22Rv1 (cell line): ENCODE measurements around the gene SLIT3.

Experiments used
- H3K27ac ChIP-seq: fragments of 450-650 bp; 2 replicates; pipeline ENCODE4 v1.5.1; 2017
- ZFX ChIP-seq: fragments of 450-650 bp; IDR thresholded peaks from 2 replicates; pipeline ENCODE4 v1.6.1; 2017; ENCODE audit warnings: antibody characterized with exemption, borderline replicate concordance
- TF ChIP-seq, protein P1 (sequence below): fragments of 450-650 bp; IDR thresholded peaks from 2 replicates; pipeline ENCODE4 v1.5.1; 2017; ENCODE audit warnings: mild to moderate bottlenecking

Gene SLIT3

DNA sequence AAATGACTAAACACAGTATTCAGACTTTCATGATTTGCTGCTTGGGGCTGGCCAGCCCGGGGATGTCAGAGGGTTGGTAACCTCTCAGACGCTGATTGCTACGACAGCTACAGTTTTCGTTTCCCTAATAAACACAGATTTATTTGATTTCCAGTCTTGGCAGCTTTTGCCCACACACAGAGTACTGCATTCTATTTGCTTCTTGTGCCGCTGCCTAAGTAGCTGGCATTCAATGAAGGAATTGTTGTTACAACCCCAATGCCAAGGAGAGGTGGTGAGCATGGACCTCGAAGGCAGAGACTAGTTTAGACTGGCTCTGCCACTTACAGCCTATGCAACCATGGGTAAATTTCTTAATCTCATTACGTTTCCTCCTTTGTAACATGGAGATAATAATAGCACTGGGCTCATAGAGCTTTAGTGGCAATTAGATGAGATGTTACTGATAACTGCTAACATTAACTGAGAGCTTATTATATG is 474.7 kb downstream of the SLIT3 start:
- no peak overlapping the region for H3K27ac ChIP-seq
- TF ChIP-seq, protein P1, sequence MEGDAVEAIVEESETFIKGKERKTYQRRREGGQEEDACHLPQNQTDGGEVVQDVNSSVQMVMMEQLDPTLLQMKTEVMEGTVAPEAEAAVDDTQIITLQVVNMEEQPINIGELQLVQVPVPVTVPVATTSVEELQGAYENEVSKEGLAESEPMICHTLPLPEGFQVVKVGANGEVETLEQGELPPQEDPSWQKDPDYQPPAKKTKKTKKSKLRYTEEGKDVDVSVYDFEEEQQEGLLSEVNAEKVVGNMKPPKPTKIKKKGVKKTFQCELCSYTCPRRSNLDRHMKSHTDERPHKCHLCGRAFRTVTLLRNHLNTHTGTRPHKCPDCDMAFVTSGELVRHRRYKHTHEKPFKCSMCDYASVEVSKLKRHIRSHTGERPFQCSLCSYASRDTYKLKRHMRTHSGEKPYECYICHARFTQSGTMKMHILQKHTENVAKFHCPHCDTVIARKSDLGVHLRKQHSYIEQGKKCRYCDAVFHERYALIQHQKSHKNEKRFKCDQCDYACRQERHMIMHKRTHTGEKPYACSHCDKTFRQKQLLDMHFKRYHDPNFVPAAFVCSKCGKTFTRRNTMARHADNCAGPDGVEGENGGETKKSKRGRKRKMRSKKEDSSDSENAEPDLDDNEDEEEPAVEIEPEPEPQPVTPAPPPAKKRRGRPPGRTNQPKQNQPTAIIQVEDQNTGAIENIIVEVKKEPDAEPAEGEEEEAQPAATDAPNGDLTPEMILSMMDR: no peak
- no peak for TF ChIP-seq ZFX

DNA sequence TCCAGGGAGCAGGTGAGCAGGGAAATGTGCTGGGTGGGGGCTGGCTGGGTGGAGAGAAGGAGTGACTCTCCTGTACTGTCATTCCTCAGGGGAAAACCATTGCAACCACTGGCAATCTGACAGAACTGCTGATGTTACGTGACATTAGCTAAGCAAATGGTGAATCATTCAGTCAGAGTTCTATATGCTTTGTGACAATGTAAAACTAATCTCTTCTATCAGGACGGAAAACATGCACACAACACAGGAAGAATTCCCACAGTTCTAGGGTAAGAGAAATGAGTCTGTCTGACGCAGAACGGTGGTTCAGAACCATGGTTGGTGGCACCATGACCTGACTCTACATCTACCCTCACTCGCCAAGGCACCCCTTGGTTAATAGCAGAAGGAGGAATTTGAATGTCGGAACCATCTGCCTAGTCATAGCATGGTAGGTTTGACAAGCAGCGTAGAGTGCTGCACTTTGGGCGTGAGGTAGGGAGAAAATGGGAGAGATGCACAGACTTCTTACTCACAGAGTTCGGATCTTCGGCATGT is 478.1 kb downstream of the SLIT3 start:
- no peak overlapping the region for H3K27ac ChIP-seq
- TF ChIP-seq, protein P1: no peak
- no peak for TF ChIP-seq ZFX

DNA sequence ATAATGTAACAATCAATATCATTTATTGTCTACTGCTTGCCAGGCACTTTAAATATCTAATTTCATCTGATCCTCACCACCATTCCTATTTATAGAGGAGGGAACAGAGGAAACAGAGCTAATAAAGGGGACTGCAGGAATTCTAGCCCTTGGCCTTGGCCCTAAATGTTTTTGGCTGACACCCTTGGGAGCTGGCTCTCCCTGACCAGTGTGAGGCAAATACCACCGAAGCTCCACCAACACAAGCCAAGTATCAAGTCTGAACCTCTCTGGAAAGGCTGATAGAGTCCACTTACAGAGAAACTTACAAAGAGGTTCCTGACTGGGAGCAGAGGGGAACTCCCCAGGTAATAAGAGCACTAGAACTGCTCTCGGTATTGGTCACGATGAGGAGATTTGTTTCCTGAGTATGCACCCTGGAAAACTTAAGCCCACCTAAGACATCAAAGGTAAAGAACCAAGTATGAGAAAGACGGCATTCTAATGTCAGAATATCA is 478.6 kb downstream of the SLIT3 start:
- TF ChIP-seq, protein P1: no peak
- no peak overlapping the region for H3K27ac ChIP-seq

DNA sequence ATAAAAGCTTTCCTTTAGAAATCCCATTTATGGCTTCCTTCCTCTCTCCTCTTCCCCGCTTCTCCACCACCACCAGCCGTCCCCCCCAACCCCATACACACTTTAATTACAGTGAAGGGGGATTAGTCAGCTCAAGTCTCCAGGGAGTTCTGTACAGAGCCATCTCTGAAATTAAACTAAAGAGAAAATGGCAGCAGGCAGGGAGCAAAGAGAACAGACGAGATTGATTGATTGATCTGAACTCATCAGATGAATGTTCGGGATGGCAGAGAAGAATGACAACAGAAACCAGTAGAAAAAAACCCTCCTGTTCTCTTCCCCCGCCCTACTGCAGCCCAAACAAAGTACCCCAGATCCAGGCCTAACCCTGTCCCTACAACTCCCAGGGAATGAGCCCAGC is 480.1 kb downstream of the SLIT3 start:
- TF ChIP-seq ZFX: no peak
- TF ChIP-seq, protein P1: no peak
- H3K27ac ChIP-seq: no peak overlapping the region

DNA sequence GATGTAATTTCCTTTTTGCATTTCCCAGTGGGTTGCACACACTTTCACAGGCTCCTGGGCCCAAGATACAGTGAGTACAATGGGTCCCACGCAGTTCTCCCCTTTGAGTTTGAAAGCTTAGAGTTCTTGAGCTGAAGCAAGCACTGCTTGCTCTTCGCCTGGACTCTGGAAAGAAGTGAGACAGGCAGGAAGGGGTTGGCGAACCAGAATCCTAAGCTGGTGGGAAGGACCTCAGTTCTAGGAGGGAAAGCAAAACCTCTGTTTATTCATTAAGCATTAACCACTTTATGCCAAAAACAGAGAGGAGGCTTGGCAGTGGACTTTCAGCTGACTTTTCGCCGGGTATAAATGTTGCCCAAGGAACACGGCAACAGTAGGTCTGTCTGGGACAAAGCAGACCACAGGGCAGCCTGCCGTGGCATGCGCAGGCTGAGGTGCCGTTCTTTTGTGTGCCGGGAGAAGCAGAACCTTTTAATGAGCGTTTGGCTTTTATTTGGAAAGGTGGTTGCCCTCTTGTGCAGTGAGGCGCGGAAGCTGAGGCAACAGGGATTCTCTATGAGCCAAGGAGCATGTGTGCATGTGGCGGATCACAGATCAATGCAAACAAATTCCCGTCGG is 481.8 kb downstream of the SLIT3 start:
- H3K27ac ChIP-seq: no peak overlapping the region
- TF ChIP-seq, protein P1: no peak
- no peak for TF ChIP-seq ZFX

DNA sequence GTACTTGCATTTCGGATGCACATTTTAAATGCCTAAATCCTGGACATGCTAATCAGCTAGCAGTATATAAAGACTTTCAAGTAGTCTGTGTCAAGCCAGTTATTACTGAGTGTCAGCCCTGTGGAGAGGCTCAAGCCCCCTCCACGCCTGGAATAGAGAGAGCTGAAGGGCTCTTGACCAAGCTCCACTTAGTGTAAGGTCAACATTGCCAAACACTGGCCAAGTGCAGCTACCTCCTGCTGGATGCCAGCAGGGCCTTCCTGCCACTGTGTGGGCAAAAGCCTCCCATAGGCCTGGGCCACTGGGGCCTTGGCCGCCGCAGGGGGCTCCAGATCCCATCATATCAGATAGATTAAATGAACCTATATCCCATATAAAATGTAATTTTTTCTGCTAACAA is 482.4 kb downstream of the SLIT3 start:
- TF ChIP-seq, protein P1: no peak
- TF ChIP-seq ZFX: no peak
- H3K27ac ChIP-seq: no peak overlapping the region

DNA sequence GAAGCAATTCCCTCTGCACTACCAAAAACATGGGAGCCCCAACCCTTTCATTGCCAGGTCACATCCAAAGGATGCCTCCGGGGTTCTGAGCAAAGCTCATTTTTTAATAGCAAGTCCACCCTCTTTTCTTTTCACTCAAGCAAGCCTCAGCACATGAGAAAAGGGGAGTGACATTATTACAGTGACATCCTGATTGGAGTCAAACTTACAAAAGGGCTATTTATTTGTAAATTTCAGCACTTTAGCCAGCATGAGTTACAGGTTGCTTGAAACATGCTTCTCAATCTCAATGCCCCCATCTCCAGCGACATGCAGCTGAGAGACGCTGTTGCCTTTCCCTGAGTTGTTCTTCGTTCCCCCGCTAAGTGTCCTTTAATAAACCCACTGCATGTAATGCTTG is 483.3 kb downstream of the SLIT3 start:
- no peak overlapping the region for H3K27ac ChIP-seq
- no peak for TF ChIP-seq ZFX
- TF ChIP-seq, protein P1: no peak
